SK-MEL-5 (cell line): ENCODE data around the gene FIZ1. TPM values are rescaled to one million over a fixed set of nuclear protein-coding genes. Genes with fewer than 3 reads are reported as not detected.
A peak's percentile ranks its signal among the peaks of the same experiment; 100 is the strongest.
"Not testable (repeated sequence)": the region's sequence is repeated elsewhere in the genome, so short reads cannot be mapped to it uniquely, and the experiment has no call there.

Experiments
- DNase-seq: peaks from one replicate; pipeline ENCODE4 v3.0.0-alpha.2; 2016; ENCODE audit warnings: low read depth, low spot score
- in situ Hi-C: cut with HindIII; loops from 2 replicates; pipeline ENCODE4 v1.10.0; 2016; ENCODE audit warnings: low sequenced_read_pairs, high pct_unique_total_duplicates, low pct_unique_long_range_greater_than_20kb
- total RNA-seq: library from RNA; depleted of rRNA; stranded (reverse); fragments of >200 nt; shearing (Covaris generic); gene quantifications from 2 replicates; pipeline ENCODE4 v1.2.3, GENCODE V29; 2014

FIZ1 gene
- total RNA-seq, 1 experiment from 2014 or later: 1.9 TPM

DNA sequence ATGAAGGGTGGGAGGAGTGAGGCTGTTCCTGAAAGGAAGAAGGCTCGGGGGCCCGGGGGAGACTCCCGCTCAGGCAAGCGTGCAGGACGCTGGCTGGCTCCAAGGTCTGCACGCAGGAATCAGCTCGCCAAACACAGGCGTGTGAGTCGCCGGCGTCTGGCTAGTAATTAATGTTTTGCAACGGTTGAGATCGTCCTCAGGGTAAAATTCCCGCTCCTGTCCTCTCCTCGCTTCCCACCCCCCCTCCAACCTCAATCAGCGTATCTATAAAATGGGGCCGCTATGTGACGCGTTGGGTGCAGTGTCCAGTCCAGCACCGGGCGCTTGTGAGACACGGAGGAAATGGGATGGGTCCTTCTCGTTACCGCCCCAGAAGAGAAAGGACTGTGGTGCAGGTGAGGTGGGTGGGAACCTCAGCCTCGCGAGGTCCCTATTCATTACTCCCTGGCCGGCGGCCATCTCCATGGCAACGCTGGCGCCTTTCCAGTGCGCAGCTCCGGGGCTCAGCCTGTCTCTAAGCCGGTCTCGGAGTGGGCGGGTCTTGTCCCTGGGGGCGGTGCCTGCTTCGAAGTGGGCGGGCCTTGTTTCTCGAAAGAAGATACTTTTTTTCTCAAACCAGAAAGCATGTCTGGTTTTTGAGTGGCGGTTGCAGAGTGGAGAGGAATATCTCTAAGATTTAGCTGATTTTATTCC is 12.2 kb downstream of the FIZ1 start:
- in situ Hi-C loops: no loop called here
- DNase-seq: peak; percentile 80

GRCh38 chr19:55585658-55586339 is 13.5 kb downstream of the FIZ1 start:
- peak; percentile 66 for DNase-seq
- in situ Hi-C loops: no loop called here

DNA sequence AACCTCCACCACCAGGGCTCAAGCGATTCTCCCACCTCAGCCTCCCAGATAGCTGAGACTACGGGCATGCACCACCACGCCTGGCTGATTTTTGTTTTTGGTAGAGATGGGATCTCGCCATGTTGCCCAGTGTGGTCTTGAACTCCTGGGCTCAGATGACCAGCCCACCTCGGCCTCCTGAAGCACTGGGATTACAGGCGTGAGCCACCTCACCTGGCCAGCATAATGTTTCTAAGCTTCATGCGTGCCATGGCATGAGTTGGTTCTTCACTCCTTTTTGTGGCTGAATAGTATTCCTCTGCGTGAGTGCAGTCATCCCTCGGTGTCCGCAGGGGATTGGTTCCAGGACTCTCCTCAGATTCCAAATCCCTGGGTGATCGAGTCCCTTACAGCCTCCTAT is 14.4 kb downstream of the FIZ1 start:
- DNase-seq: no peak
- in situ Hi-C loops: no loop called here

- DNase-seq, in situ Hi-C loops: not testable (repeated sequence)
These were observed 15.4 kb downstream of the FIZ1 start for GRCh38 chr19:55583897-55584296.

GRCh38 chr19:55582284-55582683 is 17.0 kb downstream of the FIZ1 start:
- in situ Hi-C loops, DNase-seq: not testable (repeated sequence)

DNA sequence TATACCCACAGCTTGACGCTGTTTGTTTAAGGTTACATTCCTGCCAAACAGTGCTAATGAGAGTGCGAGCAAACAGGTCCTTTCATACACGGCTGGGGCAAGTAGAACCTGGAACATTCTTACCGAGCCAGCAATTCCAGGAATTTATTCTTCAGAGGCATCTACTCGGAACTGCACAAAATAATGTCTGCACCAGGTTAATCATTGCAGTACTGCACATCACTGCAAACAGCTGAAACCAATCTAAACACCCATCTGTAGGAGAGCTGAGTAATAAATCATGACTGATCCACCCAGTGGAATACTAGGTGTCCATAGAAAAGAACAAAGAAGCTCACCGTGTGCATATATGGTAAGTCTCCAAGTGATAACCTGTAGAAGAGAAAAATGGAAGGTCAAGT is 17.5 kb downstream of the FIZ1 start:
- DNase-seq: no peak
- in situ Hi-C loops: no loop called here

- no peak for DNase-seq
- in situ Hi-C loops: no loop called here
These were observed 18.0 kb downstream of the FIZ1 start for GRCh38 chr19:55581145-55581822.

- in situ Hi-C loops: no loop called here
- peak; percentile 87 for DNase-seq
These were observed 18.6 kb downstream of the FIZ1 start, which contains the start of gene ZNF579 for GRCh38 chr19:55580628-55581144. Gene ZNF579 (minus strand): TSS chr19:55580848. CDS start chr19:55579639, 1,209 bp downstream.

DNA sequence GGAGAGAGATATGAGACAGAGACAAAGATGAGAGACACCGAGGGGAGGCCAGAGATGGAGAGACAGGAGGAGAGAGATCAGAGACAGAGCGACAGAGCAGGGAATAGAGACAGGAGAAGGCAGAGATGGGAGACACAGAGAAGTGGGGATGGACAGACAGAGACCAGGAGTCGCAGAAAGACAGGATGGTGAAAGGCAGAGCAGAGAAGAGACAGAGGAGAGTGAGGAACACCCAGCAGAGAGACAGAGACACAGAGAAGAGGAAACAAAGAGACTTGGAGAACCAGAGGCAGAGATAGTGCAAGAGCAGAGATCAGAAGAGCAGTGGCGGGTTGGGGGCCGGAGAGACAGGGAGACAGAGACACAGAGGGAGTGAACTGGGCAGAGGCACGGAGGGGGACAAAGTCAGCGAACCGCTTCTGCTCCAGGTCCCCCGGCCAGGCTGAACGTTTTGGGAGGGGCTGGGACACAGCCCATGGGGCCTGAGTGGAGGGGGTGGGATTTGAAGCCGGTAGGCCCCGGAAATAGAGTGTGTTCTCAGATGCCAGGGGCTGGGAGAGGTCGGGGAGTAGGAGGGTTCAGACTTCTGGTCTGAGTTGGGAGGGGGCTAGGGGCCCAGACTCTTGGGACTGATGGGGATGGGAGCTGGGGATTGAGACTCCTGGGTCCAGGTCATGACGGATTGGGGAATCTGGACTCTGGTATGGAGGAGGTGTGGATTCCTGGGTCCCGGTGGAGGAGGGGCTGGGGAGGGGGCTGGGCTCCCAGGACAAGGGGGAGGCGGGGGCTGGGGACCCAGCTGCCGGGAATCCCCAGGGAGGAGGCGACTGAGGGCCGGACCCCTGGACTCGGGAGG is 19.3 kb downstream of the FIZ1 start:
- in situ Hi-C loops: no loop called here

DNA sequence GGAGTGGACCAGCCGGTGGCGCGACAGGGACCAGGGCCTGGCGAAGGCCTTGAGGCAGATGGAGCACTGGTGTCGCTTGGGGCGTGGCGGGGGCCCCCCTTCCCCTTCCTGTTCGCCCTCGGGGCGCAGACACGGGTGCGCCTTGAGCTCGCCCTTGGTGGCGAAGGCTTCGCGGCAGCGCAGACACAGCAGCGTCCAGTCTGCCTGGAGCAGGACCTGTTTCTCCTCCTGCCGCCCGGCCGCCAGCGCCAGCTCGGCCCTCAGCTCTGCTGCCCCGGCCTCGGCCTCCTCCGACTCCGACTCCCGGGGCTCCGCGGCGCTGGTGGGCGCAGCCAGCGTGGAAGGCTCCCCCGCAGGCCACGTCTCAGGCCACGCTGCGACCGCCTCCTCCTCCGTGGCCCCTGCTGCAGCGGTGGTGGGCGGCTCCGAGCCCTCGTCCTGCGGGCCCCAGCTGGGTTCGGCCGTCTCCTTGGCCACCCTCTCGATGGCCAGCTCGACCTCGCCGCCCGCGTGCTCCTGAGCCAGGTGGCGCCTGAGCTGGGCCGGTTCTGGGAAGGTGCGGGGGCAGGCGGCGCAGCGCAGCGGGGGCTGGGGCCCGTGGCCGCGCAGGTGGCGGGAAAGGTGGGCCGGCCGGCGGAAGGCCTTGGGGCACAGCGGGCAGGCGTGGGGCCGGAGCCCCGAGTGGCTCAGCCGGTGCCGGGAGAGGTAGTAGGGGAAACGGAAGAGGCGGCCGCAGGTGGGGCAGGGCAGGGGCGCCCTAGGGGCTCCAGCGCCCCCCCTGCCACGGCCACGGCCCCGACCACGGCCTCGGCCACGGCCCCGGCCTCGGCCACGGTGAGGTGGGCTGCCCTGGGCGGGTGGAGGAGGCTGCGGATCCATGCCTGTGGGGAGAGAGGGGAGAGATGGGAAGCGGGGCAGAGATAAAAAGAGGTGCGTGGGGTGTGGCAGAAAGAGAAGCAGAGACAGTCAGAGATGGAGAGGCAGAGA is 20.3 kb downstream of the FIZ1 start:
- DNase-seq: no peak
- in situ Hi-C loops: no loop called here

More for the DNA sequence above, 19.3 kb downstream of the FIZ1 start:
- no peak for DNase-seq

DNA sequence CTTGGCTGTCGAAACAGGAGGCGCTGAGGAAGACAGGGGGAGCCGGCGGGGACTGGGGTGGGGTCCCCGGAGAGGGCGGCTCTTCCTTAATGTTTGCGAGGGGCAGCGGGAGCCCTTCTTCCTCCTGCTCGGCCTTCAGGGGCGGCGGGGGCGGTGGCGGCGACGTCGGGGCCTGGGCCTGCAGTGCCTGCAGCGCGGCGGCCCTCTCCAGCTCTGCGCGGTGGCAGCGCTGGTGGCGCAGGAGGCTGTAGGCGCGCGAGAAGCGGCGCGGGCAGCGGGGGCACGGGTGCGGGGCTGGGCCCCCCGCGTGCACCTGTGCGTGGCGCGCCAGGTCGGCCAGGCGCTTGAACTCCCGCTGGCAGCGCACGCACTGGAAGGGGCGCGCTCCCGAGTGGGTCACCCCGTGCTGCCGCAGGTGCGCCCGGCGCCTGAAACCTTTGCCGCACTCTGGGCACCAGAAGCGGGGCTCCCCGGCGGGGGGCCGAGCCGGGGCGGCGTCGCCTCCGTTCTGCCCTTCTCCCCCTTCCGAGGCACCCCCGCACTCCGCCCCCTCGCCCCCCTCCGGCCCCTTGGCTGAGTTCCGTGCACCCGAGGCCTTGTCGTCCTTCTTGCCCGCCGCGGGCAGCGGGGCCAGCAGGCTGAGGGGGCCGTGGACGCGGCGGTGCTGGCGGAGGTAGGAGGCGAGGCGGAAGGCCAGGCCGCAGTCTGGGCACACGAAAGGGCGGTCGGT is 21.1 kb downstream of the FIZ1 start:
- no peak for DNase-seq
- in situ Hi-C loops: no loop called here

DNA sequence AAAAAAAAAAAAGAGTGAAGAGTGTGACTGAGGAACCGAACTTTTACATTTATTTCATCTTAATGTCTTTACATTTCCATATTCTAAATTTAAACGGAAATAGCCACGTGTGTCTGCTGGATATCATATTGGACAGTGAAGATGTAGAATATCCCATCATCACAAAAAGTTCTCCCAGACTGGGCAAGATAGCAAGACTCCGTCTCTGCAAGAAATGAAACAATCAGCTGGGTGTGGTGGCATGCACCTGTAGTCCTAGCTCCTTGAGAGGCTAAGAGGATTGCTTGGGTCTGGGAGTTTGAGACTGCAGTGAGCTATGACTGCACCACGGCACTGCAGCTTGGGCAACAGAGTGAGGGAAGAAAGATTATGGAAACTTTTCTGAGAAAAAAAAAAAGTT is 22.6 kb downstream of the FIZ1 start:
- in situ Hi-C loops: no loop called here
- no peak for DNase-seq

GRCh38 chr19:55573929-55574328 is 25.4 kb downstream of the FIZ1 start:
- DNase-seq, in situ Hi-C loops: not testable (repeated sequence)

DNA sequence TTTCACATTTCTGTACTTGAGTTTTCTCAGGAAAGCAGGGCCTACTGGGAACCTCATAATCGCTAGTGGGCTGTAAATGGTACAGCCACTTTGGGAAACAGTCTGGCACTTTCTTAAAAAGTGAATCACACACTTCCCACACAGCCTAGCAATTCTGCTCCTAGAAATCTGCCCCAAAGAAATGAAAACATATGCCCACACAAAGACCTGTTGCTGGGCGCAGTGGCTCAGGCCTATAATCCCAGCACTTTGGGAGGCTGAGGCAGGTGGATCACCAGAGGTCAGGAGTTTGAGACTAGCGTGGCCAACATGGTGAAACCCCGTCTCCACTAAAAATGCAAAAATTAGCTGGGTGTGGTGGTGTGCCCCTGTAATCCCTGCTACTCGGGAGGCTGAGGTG is 29.8 kb downstream of the FIZ1 start:
- in situ Hi-C loops: not testable (repeated sequence)

DNA sequence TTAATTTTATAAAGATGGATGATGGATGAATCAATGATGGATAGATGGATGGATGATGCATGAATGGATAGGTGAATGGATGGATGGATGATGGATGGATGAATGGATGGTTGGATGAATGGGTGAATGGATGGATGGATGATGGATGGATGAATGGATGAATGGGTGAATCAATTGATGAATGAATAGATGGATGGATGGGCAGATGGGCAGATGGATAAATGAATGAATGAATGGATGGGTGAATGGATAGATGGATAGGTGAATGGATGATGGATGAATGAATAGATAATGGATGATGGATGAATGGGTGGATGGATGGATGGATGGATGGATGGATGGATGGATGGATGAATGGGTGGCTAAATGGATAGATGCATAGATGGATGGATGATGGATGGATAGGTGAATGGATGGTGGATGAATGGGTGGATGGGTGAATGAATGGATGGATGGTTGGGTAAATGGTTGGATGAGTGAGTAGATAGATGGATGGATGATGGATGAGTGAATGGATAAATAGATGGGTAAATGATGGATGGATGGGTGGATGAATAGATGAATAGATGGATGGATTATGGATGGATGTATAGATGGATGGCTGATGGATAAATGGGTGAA is 31.5 kb downstream of the FIZ1 start:
- in situ Hi-C loops: no loop called here

More for the DNA sequence above, 29.8 kb downstream of the FIZ1 start:
- DNase-seq: not testable (repeated sequence)

More for the DNA sequence above, 31.5 kb downstream of the FIZ1 start:
- DNase-seq: no peak
